AG08396 (cell line): ENCODE measurements around the gene PIEZO2.
A peak's percentile ranks its signal among the peaks of the same experiment; 100 is the strongest.
"Not testable (repeated sequence)": the region's sequence is repeated elsewhere in the genome, so short reads cannot be mapped to it uniquely, and the experiment has no call there.

Experiments used
- DNase-seq: peaks from one replicate; pipeline ENCODE4 v3.0.0; 2012; ENCODE audit warnings: low spot score, mixed read lengths

Gene PIEZO2

DNA sequence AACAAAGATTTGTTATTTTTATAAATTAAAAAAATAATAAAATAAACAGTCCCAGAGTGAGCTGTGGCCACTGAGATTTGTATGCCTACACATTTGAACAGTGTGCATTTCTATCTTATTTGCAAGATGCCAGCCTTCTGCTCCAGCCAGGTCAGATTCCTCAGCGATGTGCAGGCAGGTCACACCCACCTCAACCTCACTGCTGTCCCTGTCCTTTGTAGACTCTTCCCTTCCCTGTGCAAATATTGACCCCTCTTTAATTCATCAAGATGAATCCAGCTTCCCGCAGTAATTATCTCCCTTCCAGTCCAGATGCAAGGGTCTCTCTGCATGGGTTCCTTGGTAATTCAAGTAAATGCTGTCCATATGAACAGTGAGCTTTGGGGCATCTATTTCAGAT is 256.2 kb downstream of the PIEZO2 start:
- no peak for DNase-seq

DNA sequence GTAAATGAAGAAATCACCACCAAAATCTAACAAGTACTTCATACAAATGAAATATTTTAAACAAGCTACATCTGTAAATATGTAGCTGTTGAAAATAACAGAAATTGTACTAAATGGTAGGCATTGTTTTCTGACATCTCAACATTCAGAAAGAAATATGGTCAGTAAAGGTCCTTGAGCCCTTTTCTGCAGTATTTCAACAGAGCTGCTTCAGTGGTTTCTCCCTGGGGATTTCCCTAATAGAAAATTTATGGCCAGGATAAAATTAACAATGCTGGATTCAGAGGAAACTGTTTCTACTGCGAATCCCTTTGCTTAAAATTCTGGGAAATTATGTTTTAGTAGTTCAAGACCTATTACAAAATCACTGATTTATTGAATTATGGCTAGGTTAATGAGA is 256.6 kb downstream of the PIEZO2 start:
- DNase-seq = no peak

DNA sequence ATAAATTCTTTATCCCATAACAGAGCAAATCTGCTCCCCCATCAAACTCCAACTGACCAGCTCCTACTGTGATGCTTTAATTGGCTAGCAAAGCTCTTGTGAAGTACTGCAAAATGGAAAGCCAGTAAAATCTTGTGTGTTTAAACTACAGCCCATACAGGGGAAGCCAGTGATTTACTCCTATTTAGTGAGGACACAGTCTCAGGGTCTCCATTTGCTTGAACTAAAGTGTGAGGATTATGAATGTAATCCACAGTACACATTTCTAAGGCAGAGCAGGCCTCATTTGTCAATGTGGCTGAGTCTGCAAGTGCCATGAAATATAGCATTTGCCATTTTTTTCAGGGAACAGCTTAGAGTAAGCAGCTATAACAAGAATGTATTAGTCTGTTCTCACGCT is 259.3 kb downstream of the PIEZO2 start:
- no peak for DNase-seq

DNA sequence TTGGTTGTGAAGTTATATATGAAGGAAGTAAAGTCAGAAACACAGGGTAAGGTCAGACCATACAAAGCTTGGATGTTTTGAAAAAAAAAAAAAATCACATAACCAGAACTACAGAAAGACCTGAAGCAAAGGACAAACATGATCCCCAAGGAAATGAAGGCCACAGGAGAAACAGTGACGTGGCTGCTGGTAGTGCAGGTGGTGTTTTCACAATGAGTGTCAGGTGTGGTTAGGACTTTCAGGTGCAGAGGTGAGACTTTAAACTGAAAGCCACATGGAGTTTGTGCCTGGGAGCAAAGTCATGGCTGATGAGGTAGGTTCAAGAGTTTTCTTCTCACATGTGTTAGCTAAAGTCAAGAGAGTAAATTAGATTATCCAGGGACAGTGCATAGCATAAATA is 270.7 kb downstream of the PIEZO2 start:
- DNase-seq = no peak

DNA sequence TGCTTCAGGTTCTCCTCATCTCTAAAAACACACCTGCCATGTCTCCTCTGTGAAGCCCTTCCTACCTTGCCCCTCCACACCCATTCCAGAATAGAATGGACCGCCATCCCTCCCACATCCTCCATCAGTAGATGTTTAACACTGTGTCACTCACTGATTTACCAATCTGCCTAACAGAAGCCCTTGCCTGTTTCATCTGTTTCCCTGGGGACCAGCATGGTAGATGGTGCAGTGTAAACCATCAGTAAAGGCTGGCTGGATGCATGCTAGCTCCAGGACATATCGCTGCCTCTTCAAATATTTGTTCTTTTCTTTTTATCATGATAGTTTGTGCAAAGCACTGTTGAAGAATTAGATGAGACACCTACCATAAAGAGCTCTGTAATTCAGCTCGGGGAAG is 271.4 kb downstream of the PIEZO2 start:
- no peak for DNase-seq

DNA sequence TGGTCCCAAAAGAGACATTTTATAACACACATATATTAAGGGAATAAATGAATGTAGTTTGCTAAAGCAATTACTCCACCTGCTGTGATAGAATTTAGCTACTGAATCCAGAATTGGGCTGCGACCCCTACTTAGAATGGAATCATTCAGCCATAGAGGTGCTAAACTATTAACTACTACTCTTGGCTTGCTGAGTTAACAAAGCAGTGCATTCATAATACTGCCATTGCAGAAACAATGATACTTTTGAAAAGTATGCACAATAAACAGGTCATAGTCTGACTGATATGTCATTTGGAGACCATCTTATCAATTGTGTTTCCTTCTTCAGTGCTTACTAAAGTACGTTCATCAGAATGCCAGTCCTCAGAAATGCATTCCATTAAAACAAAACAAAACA is 273.6 kb downstream of the PIEZO2 start:
- DNase-seq = no peak

DNA sequence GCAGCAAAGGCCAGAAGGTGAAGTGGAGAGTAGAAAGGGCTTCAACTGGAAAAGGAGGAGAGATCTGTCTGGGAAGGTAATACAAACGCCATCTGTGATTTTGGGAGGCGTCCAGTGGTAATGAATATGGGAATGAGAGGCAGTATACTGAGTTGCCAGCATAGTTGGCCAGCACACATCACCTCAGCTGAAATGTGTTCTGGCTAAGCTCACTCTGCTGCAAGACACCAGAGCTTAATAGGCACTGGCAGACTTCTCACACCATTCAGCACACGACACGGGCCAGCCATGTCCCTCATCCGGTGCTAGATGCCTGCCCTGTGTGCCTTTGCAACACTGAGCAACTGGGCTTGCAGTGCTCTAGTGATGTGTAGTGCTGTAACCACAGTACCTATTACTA is 277.1 kb downstream of the PIEZO2 start:
- DNase-seq = no peak

DNA sequence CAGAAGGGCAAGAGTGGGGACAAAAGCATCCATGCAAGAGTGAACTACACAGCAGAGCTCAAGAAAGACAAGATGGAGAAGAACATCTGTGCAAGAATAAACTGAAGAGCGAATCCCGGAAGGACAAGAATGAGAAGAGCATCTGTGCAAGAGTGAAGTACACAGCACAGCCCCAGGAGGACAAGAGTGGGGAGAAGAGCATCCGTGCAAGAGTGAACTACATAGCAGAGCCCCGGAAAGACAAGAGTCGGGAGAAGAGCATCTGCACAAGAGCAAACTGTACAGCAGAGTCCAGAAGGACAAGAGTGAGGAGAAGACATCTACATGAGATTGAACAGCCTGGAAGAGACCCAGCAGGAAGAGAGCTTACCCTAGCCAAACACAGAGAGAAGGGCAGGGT is 284.6 kb downstream of the PIEZO2 start:
- no peak for DNase-seq

DNA sequence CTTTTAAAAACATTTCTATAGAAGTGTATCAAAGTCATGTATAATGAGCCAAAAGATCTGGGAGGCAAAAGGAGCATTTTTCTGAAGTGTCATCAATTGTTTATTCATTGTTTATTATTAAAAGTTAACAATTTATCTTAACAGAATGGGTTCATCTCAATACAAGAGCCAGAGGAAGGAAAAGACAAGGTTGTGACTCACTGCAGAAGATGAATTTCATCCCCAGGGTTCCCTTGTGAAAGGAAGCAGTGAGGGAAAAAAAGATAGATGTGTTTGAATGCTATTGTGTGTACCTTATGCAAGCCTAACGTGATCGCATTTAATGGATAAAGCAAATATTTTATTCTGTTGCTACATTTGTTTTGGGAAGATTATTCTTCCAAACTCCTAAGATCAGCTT is 286.3 kb downstream of the PIEZO2 start:
- no peak for DNase-seq

DNA sequence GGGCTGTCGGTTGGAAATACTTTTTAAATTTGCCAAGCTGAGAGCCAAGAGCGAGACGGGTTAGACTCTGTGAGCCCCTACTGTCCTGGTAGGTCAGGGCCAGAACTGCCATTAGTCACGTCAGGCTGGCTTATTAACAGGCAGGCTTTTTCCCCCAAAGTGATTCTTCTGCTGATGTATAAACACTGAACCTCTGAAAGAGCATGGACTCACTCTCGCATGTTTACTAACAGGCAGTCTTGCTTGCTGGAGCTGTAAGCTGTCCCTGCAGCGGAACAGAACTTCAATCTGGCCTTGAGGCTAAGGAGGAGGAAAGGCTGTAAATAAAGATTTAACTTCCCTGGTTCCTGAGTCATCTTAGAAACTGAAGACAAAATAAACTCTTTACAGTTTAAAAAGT is 288.4 kb downstream of the PIEZO2 start:
- DNase-seq = peak; percentile 16

DNA sequence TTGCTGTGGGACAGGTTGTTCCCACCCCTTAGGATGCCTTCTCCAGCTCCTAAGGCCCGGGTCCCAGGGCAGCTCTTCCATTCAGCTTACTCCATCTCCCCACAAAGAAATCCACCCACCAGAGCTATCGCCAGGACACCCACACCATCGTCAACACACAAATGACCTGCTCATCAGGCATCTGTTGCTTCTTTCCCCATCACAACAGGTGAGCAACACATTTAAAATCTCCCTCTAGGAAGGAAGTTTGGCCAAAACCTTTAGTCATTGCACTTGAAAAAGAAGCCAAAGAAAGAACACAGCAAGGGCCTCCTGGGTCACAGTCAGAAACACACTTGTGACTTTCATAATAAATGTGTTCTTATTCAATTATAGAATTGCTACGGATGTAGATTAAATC is 289.0 kb downstream of the PIEZO2 start:
- DNase-seq = no peak

DNA sequence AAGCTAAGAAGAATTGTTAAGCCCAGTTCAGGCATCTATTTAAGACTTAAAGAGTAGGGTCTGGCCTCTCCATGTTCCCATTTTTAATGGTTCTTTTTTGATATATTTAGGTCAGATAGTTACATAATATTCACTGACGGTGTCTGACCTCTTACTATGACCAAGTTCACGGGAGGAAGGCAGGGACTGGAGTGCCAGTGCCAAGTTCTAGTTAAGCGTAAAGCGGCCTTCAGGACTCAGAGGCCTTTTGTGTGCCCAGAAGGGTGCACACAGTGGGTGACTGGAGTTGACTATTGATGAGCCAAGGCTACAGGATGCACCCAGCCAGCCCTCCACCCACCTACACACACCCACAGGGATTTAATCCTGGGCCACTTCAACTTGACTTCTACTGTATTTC is 290.9 kb downstream of the PIEZO2 start:
- no peak for DNase-seq

DNA sequence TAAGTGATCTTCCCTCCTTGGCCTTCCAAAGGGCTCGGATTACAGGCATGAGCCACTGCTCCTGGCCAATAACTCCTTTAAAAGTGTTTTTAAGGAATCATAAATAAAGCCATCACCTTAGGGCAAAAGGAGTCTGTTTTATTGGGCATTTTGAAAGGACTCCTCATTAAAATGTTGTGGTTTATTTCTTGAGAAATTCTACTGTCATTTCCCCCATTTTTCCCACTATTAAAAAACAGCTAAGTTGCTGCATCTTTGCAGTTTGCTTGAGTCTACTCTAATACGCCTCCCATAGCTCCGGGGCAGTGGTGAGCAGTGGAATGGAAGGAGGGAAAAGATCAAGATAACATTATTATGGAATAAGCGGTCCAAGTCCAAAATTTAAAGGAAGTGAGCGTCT is 293.2 kb downstream of the PIEZO2 start:
- no peak for DNase-seq

DNA sequence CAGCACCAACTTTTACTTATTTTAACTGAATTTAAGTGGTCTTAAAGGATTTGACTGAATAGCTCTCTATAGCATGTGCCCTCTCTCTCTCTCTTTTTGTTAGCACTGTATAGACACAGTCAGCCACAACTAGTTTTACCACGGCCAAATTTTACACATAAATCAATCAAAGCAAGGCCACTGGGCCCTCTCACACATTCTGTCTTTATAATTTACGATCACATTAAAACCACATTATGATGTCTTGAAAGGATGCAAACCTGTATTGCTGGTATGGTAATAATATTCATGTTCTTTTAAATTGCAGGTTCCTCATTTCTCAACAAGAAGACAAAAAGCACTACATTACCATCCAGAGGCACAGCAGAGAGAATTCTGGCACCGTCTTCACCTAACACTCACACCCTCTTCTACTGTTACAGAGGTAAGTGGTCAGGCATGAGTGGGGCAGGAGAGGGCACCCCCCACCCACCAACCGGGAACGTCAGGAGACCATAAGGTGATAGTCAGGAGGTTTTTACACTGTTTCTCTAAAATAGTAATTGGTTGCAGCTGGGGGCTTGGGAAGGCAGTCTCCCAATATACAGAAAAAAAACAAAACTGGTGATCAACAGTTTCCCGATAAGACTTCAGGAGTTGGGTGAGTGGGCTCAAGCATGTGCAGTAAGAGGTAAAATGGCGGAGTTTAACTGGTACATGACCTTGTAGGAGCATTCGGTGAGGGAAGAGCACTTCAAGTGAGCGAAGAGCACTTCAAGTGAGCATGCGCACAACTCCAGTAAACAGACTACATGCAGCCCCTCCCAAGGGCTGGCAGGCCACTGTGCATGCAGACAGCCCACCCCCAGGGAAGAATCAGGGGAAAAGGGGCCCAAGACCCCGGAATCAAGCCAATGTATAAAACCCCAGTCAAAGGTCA is 296.7 kb downstream of the PIEZO2 start:
- DNase-seq = no peak

DNA sequence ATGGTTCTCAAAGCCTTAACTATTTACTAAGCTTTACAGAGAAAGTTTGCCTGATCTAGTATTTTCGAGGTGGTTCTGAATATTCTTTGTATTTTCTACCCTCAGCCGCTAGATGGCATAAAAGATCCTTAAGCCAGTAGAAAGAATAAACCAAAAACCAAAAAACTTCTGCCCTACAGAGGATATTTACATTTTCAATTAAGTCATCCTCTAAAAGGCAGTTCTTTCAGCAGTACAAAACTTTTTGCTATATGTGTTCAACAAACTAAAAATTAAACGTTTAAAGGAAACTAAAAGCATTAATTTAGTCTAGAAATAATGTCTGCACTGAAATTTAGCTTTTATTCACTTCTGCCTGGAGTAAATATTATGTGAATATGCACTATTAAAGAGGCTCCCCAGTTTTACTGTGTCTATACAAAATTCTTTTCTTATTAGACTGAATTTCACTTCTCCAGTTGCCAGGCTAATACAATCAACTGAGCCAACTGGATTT is 297.5 kb downstream of the PIEZO2 start:
- DNase-seq = peak; percentile 31

DNA sequence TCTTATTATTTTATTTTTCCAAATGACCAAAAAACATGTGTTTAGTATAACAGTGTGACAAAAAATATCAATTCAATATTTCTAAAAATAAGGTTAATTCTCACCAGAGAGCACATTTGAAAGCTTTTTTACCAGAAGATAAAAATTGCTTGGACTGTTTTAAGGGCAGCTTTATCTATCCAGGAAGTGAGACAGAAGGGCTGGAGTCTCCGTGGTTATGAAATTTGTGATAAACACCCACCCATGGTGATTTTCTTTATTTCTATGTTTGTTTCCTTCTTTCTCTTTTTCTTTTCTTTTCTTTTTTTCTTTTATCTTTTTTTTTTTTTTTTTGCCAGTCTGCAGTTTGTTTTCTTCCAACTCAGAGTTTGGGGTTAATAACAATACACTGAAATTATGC is 298.5 kb downstream of the PIEZO2 start:
- DNase-seq = no peak

DNA sequence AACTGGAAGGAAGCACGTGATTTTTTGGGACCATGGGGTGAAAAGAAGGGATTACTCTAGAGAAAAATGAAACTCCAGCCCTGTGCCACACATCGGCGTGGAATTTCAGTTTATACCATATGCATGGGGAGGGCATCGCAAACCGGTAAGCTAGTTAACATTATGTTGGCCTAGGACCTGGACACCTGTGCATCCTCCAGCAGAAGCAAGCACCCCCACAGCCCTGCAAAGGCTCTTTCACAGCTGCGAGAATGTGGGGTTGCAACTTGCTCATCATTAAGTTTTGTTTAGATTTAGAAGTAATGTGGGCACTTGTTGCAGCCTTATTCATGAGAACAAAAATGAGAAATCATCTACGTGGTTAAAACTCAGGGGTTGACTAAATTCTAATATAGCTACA is 299.2 kb downstream of the PIEZO2 start:
- DNase-seq = no peak

DNA sequence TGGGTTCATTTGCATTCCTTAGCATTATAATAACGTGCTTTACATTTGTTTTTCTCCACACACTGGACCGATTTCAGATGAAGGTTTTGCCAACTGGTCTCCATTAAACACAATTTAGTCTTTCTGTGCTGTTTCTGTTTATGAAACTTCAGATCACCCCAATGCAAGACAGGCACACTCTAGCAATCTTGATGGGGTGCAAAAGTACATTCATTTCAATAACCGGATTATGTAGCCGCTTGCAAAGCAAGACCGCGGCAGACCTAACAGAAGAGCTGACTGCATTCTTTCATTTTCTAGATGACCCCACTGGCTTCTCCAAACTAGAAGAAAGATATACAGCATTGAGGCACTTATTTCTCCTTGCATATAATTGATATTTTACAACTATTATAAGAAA is 301.5 kb downstream of the PIEZO2 start:
- DNase-seq = no peak

DNA sequence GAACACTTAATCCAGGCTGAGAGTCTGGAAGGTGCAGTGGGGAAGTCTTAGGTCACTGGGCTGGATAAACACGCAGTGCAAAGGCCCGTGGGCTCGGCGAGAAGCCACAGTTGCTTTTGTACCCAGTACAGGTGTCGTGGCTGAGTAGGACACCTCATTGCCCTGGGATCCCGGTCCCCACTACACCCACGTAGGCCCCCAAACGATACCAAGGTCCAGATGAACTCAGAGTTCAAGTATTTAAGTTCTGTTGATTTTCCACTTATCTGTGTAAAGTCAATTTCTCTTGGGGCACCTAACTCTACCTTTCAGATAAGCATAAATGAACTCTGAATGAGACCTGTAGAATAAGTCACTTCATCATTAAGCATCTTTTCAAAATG is 302.0 kb downstream of the PIEZO2 start:
- DNase-seq = no peak

DNA sequence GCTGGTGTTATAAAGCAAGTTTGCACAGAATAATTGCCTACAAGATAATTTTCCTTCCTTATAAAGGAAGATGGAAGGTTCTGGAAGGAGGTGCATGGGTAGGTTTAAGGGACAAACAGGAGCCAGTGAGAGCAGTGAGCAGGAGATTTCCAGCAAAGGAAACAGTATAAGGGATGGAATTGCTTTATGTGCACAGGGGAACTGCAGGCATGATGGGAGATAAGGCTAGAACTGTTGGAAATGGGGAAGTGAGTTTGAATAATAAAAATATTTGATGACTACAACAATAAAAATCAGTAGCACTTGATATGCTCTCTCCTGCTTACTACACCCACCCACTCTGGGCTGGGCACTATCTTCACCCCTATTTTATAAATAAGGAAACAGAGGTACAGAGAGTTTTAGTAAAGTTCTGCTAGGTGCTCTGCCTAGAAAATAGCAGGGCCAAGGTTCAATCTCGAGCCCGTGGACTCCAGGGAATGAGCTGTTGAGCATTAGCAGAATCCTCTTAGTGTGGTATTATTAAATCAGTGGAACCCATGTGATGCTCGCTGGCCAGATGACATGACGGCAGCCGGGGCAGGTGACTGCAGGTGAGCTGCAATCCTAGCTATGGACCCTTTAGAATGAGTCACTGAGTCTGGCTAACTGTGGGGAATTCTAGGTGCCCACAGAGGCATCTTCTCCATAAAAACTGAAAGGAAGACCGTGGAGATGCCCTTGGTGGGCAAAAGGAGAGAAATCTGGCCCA is 302.5 kb downstream of the PIEZO2 start:
- DNase-seq = no peak

DNA sequence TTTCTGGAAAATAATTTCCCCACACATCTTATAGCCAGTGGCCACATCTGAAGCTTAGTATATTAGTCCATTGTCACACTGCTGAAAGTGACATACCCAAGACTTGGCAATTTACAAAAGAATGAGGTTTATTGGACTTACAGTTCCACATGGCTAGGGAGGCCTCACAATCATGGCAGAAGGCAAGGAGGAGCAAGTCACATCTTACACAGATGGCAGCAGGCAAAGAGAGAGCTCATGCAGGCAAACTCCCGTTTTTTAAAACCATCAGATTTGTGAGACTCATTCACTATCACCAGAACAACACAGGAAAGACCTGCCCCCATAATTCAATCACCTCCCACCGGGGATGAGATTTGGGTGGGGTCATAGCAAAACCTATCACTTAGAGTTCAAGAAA is 303.3 kb downstream of the PIEZO2 start:
- not testable (repeated sequence) for DNase-seq

DNA sequence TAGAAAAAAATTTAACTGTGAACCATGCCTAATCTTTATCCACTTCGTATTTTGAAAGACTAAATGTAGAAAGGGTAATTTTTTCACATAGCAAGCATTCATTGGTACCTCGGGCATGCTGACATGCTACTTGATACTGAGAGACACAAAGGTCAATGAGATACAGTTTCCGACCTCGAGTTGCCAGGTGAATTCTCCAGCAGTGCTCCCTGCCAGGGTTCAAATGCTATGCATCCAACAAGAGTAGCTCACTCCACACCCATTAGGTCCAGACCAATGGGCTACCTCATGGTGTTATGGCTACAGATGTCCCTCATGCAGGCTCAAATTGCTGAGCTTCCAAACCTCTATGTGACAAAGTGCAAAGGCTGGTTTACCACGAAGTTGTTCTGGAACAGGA is 305.8 kb downstream of the PIEZO2 start:
- no peak for DNase-seq

DNA sequence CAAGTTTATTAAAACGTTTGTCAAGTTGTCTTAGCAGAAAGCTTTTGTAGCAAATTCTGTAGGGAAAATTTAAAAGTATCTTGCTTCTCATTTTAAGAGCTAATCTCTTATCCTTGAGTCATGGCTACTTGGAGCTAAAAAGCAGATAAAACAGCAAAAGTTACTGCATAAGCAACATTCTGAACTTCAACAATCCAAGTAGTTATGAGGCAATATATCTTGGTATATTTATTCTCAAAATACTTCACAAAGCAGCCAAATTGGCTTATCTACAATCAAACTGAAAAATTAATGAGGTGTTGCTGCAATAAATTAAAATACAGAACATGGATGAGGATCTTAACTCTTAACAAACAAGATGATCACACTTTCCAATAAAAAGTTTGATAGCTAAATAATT is 306.5 kb downstream of the PIEZO2 start:
- no peak for DNase-seq
